GM12878 (cell line): ENCODE measurements around the gene SORCS1. TPM values are rescaled to one million over a fixed set of nuclear protein-coding genes. Genes with fewer than 3 reads are reported as not detected.
A peak's percentile ranks its signal among the peaks of the same experiment; 100 is the strongest.

Experiments
- BACH1 ChIP-seq: fragments of 450-650 bp; IDR thresholded peaks from 2 replicates; pipeline ENCODE4 v1.6.1; 2017; ENCODE audit warnings: mild to moderate bottlenecking, borderline replicate concordance
- BCL11A ChIP-seq: IDR thresholded peaks from 2 replicates; pipeline ENCODE4 v1.6.1; 2011; ENCODE audit warnings: low read depth, low read length
- CTCF ChIP-seq, 3 experiments: IDR thresholded peaks in 2 of 3; conservative IDR thresholded peaks in 1 of 3; 2 replicates each; pipeline ENCODE4 v1.5.1; 2011; ENCODE audit warnings: low read depth in 3 of 3, low read length in 3 of 3, mild to moderate bottlenecking in 3 of 3, control low read depth in 2 of 3, moderate library complexity in 2 of 3, inconsistent platforms in 1 of 3, mixed read lengths in 1 of 3; ENCODE audit not compliant: control insufficient read depth in 2 of 3, insufficient read depth in 1 of 3; ENCODE audit errors: extremely low read depth in 1 of 3
- EZH2 ChIP-seq: IDR thresholded peaks from 2 replicates; pipeline ENCODE4 v1.6.1; 2012; ENCODE audit warnings: low read depth, mild to moderate bottlenecking, control low read depth, inconsistent platforms, low read length, borderline replicate concordance; ENCODE audit not compliant: control insufficient read depth
- GABPA ChIP-seq: IDR thresholded peaks from 2 replicates; pipeline ENCODE4 v1.6.1; 2014; ENCODE audit warnings: antibody characterized with exemption, low read depth, mild to moderate bottlenecking, inconsistent platforms
- HCFC1 ChIP-seq: fragments of 150-350 bp; IDR thresholded peaks from 2 replicates; pipeline ENCODE4 v1.6.1; 2014; ENCODE audit warnings: low read length
- IRF4 ChIP-seq: IDR thresholded peaks from 2 replicates; pipeline ENCODE4 v1.6.1; 2011; ENCODE audit warnings: low read depth, low read length
- LARP7 ChIP-seq: fragments of 450-650 bp; IDR thresholded peaks from 2 replicates; pipeline ENCODE4 v1.6.1; 2017; ENCODE audit warnings: mild to moderate bottlenecking
- MTA2 ChIP-seq: fragments of 450-650 bp; IDR thresholded peaks from 2 replicates; pipeline ENCODE4 v1.6.1; 2016; ENCODE audit warnings: low read depth, mild to moderate bottlenecking, moderate library complexity
- MTA3 ChIP-seq: IDR thresholded peaks from 2 replicates; pipeline ENCODE4 v1.6.1; 2012; ENCODE audit warnings: low read length, inconsistent platforms, borderline replicate concordance
- MXI1 ChIP-seq: fragments of 150-350 bp; IDR thresholded peaks from 2 replicates; pipeline ENCODE4 v1.6.1; 2011; ENCODE audit warnings: low read depth, mild to moderate bottlenecking, inconsistent platforms, low read length, improper control_type of control experiment
- NFIC ChIP-seq: IDR thresholded peaks from 2 replicates; pipeline ENCODE4 v1.6.1; 2012; ENCODE audit warnings: low read depth, mild to moderate bottlenecking, inconsistent platforms, low read length, moderate library complexity
- NR2C1 ChIP-seq: fragments of 450-650 bp; IDR thresholded peaks from 2 replicates; pipeline ENCODE4 v1.6.1; 2017; ENCODE audit warnings: antibody characterized with exemption, mild to moderate bottlenecking, moderate library complexity
- POLR2AphosphoS2 ChIP-seq: IDR thresholded peaks from 2 replicates; pipeline ENCODE4 v1.6.1; 2011; ENCODE audit warnings: low read depth, mild to moderate bottlenecking, low read length, improper control_type of control experiment, moderate library complexity
- POU2F2 ChIP-seq: IDR thresholded peaks from 3 replicates; pipeline ENCODE4 v1.6.1; 2011; ENCODE audit warnings: low read depth, mild to moderate bottlenecking, low read length, borderline replicate concordance
- RFX5 ChIP-seq: IDR thresholded peaks from 2 replicates; pipeline ENCODE4 v1.6.1; 2011; ENCODE audit warnings: low read depth, low read length, improper control_type of control experiment
- RUNX3 ChIP-seq: IDR thresholded peaks from 2 replicates; pipeline ENCODE4 v1.6.1; 2012; ENCODE audit warnings: low read length, inconsistent platforms
- SP1 ChIP-seq: IDR thresholded peaks from one replicate; pipeline ENCODE4 v1.6.1; 2011; ENCODE audit warnings: low read depth, low read length
- SPI1 ChIP-seq: IDR thresholded peaks from 2 replicates; pipeline ENCODE4 v1.6.1; 2011; ENCODE audit warnings: low read depth, mild to moderate bottlenecking, low read length, moderate library complexity, borderline replicate concordance; ENCODE audit not compliant: insufficient read depth
- SREBF1 ChIP-seq: IDR thresholded peaks from 2 replicates; pipeline ENCODE4 v1.6.1; 2012; ENCODE audit warnings: mild to moderate bottlenecking, low read length
- SUPT20H ChIP-seq: IDR thresholded peaks from 2 replicates; pipeline ENCODE4 v1.6.1; 2011; ENCODE audit warnings: low read depth, mild to moderate bottlenecking, low read length, moderate library complexity, borderline replicate concordance; ENCODE audit not compliant: control insufficient read depth
- TAF1 ChIP-seq: IDR thresholded peaks from 2 replicates; pipeline ENCODE4 v1.6.1; 2011; ENCODE audit warnings: mild to moderate bottlenecking, low read depth, low read length, borderline replicate concordance
- ZBTB33 ChIP-seq: fragments of 450-650 bp; IDR thresholded peaks from 2 replicates; pipeline ENCODE4 v1.6.1; 2017; ENCODE audit warnings: mild to moderate bottlenecking
- polyA plus RNA-seq, 11 experiments: library from polyadenylated mRNA; depleted of rRNA in 4 of 11; unstranded in 6 of 11; stranded (reverse) in 5 of 11; fragments of >200 nt; fragmentation: Nextera tagmentation in 4 of 11; fragmentation: Illumina TruSeq in 1 of 11; extraction: Ambion mirVana in 4 of 11; extraction: Trizol in 1 of 11; gene quantifications; 1 replicate in 1 of 11; 2 replicates in 10 of 11; pipeline versions ENCODE4 v1.2.1 to v1.2.3, GENCODE V29; 2011 to 2016; ENCODE audit warnings: inconsistent platforms in 2 of 11, missing spikeins in 2 of 11, low read depth in 1 of 11
- total RNA-seq, 4 experiments: library from RNA; depleted of rRNA in 3 of 4; stranded (reverse); fragments of >200 nt in 3 of 4; fragmentation: Illumina TruSeq in 1 of 4; extraction: Trizol in 1 of 4; gene quantifications; 2 replicates each; pipeline versions ENCODE4 v1.2.1 to v1.2.3, GENCODE V29; 2013 to 2021
- TF ChIP-seq, protein P1 (sequence below): fragments of 450-650 bp; IDR thresholded peaks from 2 replicates; pipeline ENCODE4 v1.6.1; 2017; ENCODE audit warnings: antibody characterized with exemption, mild to moderate bottlenecking, moderate library complexity

SORCS1 gene
- total and polyA plus RNA-seq, 10 of the 15 experiments (the other 5 are each of a cell fraction or from before 2014, with no cell fraction given) = 0.02 to 9.6 (median 0.06) TPM; not detected in 3

DNA sequence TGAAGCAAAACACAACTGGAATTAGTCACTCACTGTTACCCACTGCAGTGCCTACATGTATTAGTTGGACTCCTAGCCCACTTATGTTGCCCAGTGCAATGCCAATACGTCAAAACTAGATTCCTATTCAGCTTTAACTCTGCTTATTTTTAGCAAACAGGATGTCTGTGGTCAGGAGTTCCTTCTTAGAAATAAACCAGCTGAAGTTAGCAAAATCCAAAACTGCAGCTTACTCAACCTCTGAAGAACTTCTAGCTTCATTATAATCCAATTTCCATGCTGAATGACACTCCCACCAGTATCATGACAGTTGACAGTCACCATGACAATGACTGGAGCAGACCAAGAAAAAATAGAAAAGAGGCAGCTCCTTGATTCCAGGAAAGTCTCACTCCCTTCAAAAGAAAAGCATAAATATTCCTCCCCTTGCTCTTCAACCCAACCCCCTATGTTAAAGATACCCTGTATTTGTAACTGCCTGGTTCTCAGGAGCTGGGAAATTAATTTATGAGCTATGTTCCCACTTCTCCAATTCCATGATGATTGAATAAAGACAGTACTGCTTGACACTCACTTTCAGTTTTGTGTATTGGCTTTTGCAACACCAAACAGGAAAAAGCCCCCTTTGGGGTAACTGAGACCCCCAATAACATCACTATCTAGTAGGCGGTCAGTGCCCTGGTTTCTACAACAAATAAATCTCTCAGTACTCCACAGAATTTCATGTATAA, 327.4 kb downstream of the SORCS1 start (continued):
- TF ChIP-seq GABPA = no peak
- TF ChIP-seq IRF4 = peak; percentile 58
- TF ChIP-seq EZH2 = no peak
- no peak for TF ChIP-seq BACH1
- peak; percentile 73 for TF ChIP-seq MTA2
- TF ChIP-seq RUNX3 = peak; percentile 79
- TF ChIP-seq MXI1 = no peak
- peak; percentile 61; the same call in 1 of the 2 replicates for TF ChIP-seq NFIC
- TF ChIP-seq BCL11A = peak; percentile 72; the same call in 1 of the 2 replicates
- no peak for TF ChIP-seq ZBTB33
- TF ChIP-seq MTA3 = no peak; the same call in 1 of the 2 replicates
- TF ChIP-seq TAF1 = no peak
- no peak for TF ChIP-seq CTCF (IDR thresholded peaks at IDR 0.05 in 2 of 3, conservative IDR thresholded peaks at IDR 0.05 in 1 of 3; ENCODE audit: control insufficient read depth in 2 of 3, extremely low read depth in 1 of 3, insufficient read depth in 1 of 3, low read depth in 3 of 3, low read length in 3 of 3)
- no peak for TF ChIP-seq SPI1
- TF ChIP-seq SUPT20H = no peak
- no peak for TF ChIP-seq NR2C1
- no peak for TF ChIP-seq POU2F2
- no peak for TF ChIP-seq LARP7
- no peak for TF ChIP-seq POLR2AphosphoS2
- TF ChIP-seq HCFC1 = no peak
- no peak for TF ChIP-seq SREBF1
- no peak for TF ChIP-seq RFX5
- TF ChIP-seq SP1 = no peak
- TF ChIP-seq, protein P1, sequence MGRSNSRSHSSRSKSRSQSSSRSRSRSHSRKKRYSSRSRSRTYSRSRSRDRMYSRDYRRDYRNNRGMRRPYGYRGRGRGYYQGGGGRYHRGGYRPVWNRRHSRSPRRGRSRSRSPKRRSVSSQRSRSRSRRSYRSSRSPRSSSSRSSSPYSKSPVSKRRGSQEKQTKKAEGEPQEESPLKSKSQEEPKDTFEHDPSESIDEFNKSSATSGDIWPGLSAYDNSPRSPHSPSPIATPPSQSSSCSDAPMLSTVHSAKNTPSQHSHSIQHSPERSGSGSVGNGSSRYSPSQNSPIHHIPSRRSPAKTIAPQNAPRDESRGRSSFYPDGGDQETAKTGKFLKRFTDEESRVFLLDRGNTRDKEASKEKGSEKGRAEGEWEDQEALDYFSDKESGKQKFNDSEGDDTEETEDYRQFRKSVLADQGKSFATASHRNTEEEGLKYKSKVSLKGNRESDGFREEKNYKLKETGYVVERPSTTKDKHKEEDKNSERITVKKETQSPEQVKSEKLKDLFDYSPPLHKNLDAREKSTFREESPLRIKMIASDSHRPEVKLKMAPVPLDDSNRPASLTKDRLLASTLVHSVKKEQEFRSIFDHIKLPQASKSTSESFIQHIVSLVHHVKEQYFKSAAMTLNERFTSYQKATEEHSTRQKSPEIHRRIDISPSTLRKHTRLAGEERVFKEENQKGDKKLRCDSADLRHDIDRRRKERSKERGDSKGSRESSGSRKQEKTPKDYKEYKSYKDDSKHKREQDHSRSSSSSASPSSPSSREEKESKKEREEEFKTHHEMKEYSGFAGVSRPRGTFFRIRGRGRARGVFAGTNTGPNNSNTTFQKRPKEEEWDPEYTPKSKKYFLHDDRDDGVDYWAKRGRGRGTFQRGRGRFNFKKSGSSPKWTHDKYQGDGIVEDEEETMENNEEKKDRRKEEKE = no peak
